ENCODE data around the gene REM2.

DNA sequence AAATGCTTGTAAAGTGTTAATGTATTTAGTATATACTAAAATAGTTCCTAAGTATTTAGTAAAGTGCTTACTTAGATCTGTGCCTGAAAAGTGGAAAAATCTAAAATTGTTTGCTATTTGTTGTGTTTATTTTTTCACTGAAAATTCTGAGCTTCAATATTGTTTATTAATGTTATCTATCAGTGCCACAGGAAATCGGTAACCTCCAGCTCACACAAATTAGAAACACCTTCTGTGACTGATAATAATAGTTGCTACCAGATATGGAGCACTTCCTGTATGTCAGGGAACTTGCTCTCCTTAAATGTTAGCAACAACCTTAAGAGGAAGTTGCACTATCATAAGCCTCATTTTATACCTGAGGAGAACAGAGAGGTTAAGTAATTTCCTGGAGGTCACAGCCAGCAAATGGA lies 12.2 kb upstream of the REM2 start:
- TF ChIP-seq CTCF (IDR thresholded peaks at IDR 0.05; ENCODE audit: low read length) (no peak), EZH2phosphoT487 (IDR thresholded peaks at IDR 0.05; ENCODE audit: low read length) (no peak)
